ENCODE results near the gene PDS5B. TPM values are rescaled to one million over a fixed set of nuclear protein-coding genes. Genes with fewer than 3 reads are reported as not detected.
"Not testable (repeated sequence)": the region's sequence is repeated elsewhere in the genome, so short reads cannot be mapped to it uniquely, and the experiment has no call there.

Gene PDS5B
- total RNA-seq, 2 donors from 2014 or later = 14.7 to 16.2 TPM

GRCh38 chr13:32726374-32727037, 140.3 kb downstream of the PDS5B start:
- DNase-seq (ENCODE audit: low spot score) = no peak
- Histone ChIP-seq H3K36me3 (no peaks in the 10 kb centered on the region), H3K27ac (no peak overlapping the region), H3K27me3 (no peaks in the 10 kb centered on the region), H3K9me3 (no peaks in the 10 kb centered on the region), H3K4me3 (no peak overlapping the region), H3K4me1 (no peaks in the 10 kb centered on the region)
- no peak for TF ChIP-seq CTCF (IDR thresholded peaks at IDR 0.05)

GRCh38 chr13:32728327-32728726, 142.1 kb downstream of the PDS5B start:
- no peak for TF ChIP-seq CTCF (IDR thresholded peaks at IDR 0.05)
- H3K4me3 ChIP-seq = no peak overlapping the region
- no peaks in the 10 kb centered on the region for H3K36me3 ChIP-seq
- DNase-seq (ENCODE audit: low spot score) = no peak
- H3K9me3 ChIP-seq = no peaks in the 10 kb centered on the region
- no peaks in the 10 kb centered on the region for H3K27me3 ChIP-seq
- no peak overlapping the region for H3K27ac ChIP-seq
- peaks cover 0 to 3% of the 10 kb centered on the region in 2 donors for H3K4me1 ChIP-seq

DNA sequence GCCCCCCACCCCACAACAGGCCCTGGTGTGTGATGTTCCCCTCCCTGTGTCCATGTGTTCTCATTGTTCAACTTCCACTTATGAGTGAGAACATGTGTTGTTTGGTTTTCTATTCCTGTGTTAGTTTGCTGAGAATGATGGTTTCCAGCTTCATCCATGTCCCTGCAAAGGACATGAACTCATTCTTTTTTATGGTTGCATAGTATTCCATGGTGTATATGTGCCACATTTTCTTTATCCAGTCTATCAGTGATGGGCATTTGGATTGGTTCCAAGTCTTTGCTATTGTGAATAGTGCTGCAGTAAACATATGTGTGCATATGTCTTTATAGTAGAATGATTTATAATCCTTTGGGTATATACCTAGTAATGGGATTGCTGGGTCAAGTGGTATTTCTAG, 142.8 kb downstream of the PDS5B start:
- H3K36me3 ChIP-seq; DNase-seq (ENCODE audit: low spot score); H3K4me3 ChIP-seq; H3K4me1 ChIP-seq; H3K27ac ChIP-seq; H3K27me3 ChIP-seq; H3K9me3 ChIP-seq: not testable (repeated sequence)

DNA sequence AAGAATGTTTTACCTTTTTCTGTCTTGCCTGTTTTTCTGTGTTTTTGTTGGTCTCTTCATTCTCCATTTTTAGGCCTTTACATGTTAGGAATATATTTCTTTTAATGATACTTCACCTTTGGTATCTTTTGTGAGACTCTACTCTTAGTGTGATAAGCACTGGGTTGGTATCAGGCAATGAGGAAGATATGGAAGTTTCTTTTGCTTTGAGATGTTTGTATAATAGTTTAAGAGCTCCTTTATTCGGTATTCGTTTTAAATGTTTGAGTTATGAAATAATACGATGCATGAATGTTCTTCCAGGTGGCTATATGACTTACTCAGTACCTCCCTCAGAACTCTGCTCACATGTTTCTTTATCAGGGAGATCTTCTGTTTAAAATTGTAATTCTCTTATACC, 144.8 kb downstream of the PDS5B start:
- Histone ChIP-seq H3K36me3 (no peaks in the 10 kb centered on the region), H3K27me3 (no peaks in the 10 kb centered on the region), H3K9me3 (no peaks in the 10 kb centered on the region), H3K4me3 (no peak overlapping the region), H3K27ac (no peak overlapping the region), H3K4me1 (peaks cover 0 to 6% of the 10 kb centered on the region in 2 donors)
- TF ChIP-seq CTCF (IDR thresholded peaks at IDR 0.05) = no peak
- DNase-seq (ENCODE audit: low spot score) = no peak

DNA sequence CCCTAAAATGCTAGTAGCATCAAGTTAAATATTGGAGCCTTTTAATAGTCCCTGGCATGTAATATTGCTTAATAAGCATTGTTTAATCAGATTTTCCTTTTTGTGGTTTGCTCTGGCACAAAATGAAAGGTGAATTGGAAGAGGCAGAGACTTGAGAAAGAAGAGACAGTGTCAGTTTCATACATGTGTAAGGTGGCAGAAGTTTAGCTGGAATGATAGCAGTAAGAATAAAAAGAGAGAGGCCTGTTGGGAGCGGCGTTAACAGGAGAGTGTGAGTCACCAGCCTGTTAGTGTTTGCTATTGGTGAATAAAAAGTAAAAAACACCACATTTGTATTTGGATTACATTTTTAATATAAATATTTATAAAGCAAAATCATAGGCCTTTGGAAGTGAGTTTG, 145.3 kb downstream of the PDS5B start:
- no peak overlapping the region for H3K4me3 ChIP-seq
- no peaks in the 10 kb centered on the region for H3K9me3 ChIP-seq
- H3K27ac ChIP-seq = no peak overlapping the region
- no peak for DNase-seq (ENCODE audit: low spot score)
- no peaks in the 10 kb centered on the region for H3K36me3 ChIP-seq
- H3K4me1 ChIP-seq = peaks cover 0 to 6% of the 10 kb centered on the region in 2 donors
- H3K27me3 ChIP-seq = no peaks in the 10 kb centered on the region
- TF ChIP-seq CTCF (IDR thresholded peaks at IDR 0.05) = no peak

DNA sequence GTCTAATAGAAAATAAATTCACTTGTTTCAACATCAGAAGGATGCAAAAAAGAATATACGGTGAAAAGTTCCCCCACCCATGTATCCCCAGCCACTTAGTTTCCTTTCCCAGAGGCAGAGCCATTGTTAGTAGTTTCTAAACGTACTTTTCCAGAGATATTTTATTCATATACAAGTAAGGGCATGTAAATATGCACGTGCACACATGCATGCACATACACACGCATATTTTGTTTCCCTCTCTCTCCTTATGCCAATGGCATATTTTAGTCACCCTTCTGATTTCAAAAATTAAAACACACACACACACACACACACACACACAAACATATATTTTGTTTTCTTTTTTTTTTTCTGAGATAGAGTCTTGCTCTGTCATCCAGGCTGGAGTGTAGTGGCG, 147.4 kb downstream of the PDS5B start:
- no peak for TF ChIP-seq CTCF (IDR thresholded peaks at IDR 0.05)
- Histone ChIP-seq H3K36me3 (no peaks in the 10 kb centered on the region), H3K4me3 (no peak overlapping the region), H3K4me1 (peaks cover 0 to 6% of the 10 kb centered on the region in 2 donors), H3K9me3 (no peaks in the 10 kb centered on the region), H3K27ac (no peak overlapping the region), H3K27me3 (no peaks in the 10 kb centered on the region)
- DNase-seq (ENCODE audit: low spot score) = no peak
